GM06990 (cell line): ENCODE measurements around the gene HPS1.

Source experiments
- DNase-seq: peaks from one replicate; pipeline ENCODE4 v3.0.0-alpha.2; 2011; ENCODE audit not compliant: insufficient read length; ENCODE audit errors: extremely low read depth
- H3K27me3 ChIP-seq: replicated peaks from 2 replicates; pipeline ENCODE4 v1.6.0; 2011; ENCODE audit warnings: low read length; ENCODE audit not compliant: control insufficient read depth, insufficient read depth
- H3K36me3 ChIP-seq: 2 replicates; pipeline ENCODE4 v1.5.1; 2011; ENCODE audit warnings: low read length; ENCODE audit not compliant: control insufficient read depth, insufficient read depth
- H3K4me3 ChIP-seq: replicated peaks from 2 replicates; pipeline ENCODE4 v1.5.1; 2011; ENCODE audit warnings: low read depth, mild to moderate bottlenecking, control low read depth, low read length
- CTCF ChIP-seq: IDR thresholded peaks from 2 replicates; pipeline ENCODE4 v1.5.1; 2011; ENCODE audit warnings: low read length, control low read depth, mild to moderate bottlenecking, inconsistent platforms; ENCODE audit not compliant: insufficient read depth, poor library complexity, severe bottlenecking

Gene HPS1

GRCh38 chr10:98461500-98461842 lies 14.7 kb upstream of the HPS1 start:
- Histone ChIP-seq H3K4me3 (no peak overlapping the region), H3K36me3 (no peaks in the 10 kb centered on the region), H3K27me3 (no peaks in the 10 kb centered on the region)
- DNase-seq, result no peak
- TF ChIP-seq CTCF, result no peak

GRCh38 chr10:98460837-98461499 lies 14.2 kb upstream of the HPS1 start:
- TF ChIP-seq CTCF, result no peak
- Histone ChIP-seq H3K27me3 (no peaks in the 10 kb centered on the region), H3K36me3 (no peaks in the 10 kb centered on the region), H3K4me3 (no peak overlapping the region)
- no peak for DNase-seq

GRCh38 chr10:98458809-98459784 lies 12.4 kb upstream of the HPS1 start:
- no peak overlapping the region for H3K4me3 ChIP-seq
- TF ChIP-seq CTCF, result no peak
- H3K36me3 ChIP-seq, result no peaks in the 10 kb centered on the region
- no peak for DNase-seq
- H3K27me3 ChIP-seq, result no peaks in the 10 kb centered on the region

GRCh38 chr10:98457721-98458120 lies 11.0 kb upstream of the HPS1 start:
- TF ChIP-seq CTCF, result no peak
- no peak for DNase-seq
- no peak overlapping the region for H3K4me3 ChIP-seq
- no peaks in the 10 kb centered on the region for H3K36me3 ChIP-seq
- H3K27me3 ChIP-seq, result no peaks in the 10 kb centered on the region

GRCh38 chr10:98456686-98457482 lies 10.1 kb upstream of the HPS1 start:
- Histone ChIP-seq H3K4me3 (no peak overlapping the region), H3K36me3 (no peaks in the 10 kb centered on the region), H3K27me3 (no peaks in the 10 kb centered on the region)
- TF ChIP-seq CTCF, result no peak
- DNase-seq, result no peak
